PC-9 (cell line): ENCODE measurements around the gene SYCP2L.
"Not testable (repeated sequence)": the region's sequence is repeated elsewhere in the genome, so short reads cannot be mapped to it uniquely, and the experiment has no call there.

Experiments used
- EZH2 ChIP-seq: fragments of 200-600 bp; sonication (generic); IDR thresholded peaks from 2 replicates; pipeline ENCODE4 v1.8.0; 2017; ENCODE audit warnings: antibody characterized with exemption, low read depth
- TF ChIP-seq, protein P1 (sequence below): fragments of 200-600 bp; sonication (generic); conservative IDR thresholded peaks from 2 replicates; pipeline ENCODE4 v1.6.1; 2017; ENCODE audit warnings: mixed run types, antibody characterized with exemption, mild to moderate bottlenecking, moderate library complexity

DNA sequence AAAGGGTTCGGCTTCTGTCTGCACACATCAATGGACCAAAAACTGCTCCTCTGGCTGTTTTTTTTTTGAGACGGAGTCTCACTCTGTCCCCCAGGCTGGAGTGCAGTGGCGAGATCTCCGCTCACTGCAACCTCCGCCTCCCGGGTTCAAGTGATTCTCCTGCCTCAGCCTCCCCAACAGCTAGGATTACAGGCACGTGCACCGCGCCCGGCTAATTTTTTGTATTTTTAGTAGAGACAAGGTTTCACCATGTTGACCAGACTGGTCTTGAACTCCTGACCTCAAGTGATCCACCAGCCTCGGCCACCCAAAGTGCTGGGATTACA is 524 bp upstream of the SYCP2L start:
- TF ChIP-seq, protein P1, sequence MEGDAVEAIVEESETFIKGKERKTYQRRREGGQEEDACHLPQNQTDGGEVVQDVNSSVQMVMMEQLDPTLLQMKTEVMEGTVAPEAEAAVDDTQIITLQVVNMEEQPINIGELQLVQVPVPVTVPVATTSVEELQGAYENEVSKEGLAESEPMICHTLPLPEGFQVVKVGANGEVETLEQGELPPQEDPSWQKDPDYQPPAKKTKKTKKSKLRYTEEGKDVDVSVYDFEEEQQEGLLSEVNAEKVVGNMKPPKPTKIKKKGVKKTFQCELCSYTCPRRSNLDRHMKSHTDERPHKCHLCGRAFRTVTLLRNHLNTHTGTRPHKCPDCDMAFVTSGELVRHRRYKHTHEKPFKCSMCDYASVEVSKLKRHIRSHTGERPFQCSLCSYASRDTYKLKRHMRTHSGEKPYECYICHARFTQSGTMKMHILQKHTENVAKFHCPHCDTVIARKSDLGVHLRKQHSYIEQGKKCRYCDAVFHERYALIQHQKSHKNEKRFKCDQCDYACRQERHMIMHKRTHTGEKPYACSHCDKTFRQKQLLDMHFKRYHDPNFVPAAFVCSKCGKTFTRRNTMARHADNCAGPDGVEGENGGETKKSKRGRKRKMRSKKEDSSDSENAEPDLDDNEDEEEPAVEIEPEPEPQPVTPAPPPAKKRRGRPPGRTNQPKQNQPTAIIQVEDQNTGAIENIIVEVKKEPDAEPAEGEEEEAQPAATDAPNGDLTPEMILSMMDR = not testable (repeated sequence)
- not testable (repeated sequence) for TF ChIP-seq EZH2
